ENCODE results near the gene SLC4A7. TPM values are rescaled to one million over a fixed set of nuclear protein-coding genes. Genes with fewer than 3 reads are reported as not detected.
"Not testable (repeated sequence)": the region's sequence is repeated elsewhere in the genome, so short reads cannot be mapped to it uniquely, and the experiment has no call there.

Gene SLC4A7
- total RNA-seq, 1 experiment from 2014 or later, result 37.9 TPM

- DNase-seq (ENCODE audit: low read depth), result peak; percentile 95
Observed at GRCh38 chr3:27431116-27431515, 53.1 kb downstream of the SLC4A7 start.

GRCh38 chr3:27429909-27430308 is 54.3 kb downstream of the SLC4A7 start:
- no peak for DNase-seq (ENCODE audit: low read depth)

GRCh38 chr3:27428446-27428845 is 55.7 kb downstream of the SLC4A7 start:
- DNase-seq (ENCODE audit: low read depth), result no peak

GRCh38 chr3:27426926-27427325 is 57.3 kb downstream of the SLC4A7 start:
- DNase-seq (ENCODE audit: low read depth), result no peak

- no peak for DNase-seq (ENCODE audit: low read depth)
Observed at GRCh38 chr3:27425896-27426565, 58.2 kb downstream of the SLC4A7 start.

- not testable (repeated sequence) for DNase-seq (ENCODE audit: low read depth)
Observed at GRCh38 chr3:27424812-27425521, 59.2 kb downstream of the SLC4A7 start.

- peak; percentile 74 for DNase-seq (ENCODE audit: low read depth)
Observed at GRCh38 chr3:27423463-27423862, 60.7 kb downstream of the SLC4A7 start.

GRCh38 chr3:27422617-27423016 is 61.6 kb downstream of the SLC4A7 start:
- no peak for DNase-seq (ENCODE audit: low read depth)

- no peak for DNase-seq (ENCODE audit: low read depth)
Observed at GRCh38 chr3:27415202-27415601, 69.0 kb downstream of the SLC4A7 start.

GRCh38 chr3:27392950-27393679 is 91.1 kb downstream of the SLC4A7 start:
- no peak for DNase-seq (ENCODE audit: low read depth)

GRCh38 chr3:27392414-27392813 is 91.8 kb downstream of the SLC4A7 start:
- not testable (repeated sequence) for DNase-seq (ENCODE audit: low read depth)

- DNase-seq (ENCODE audit: low read depth), result no peak
Observed at GRCh38 chr3:27391796-27392195, 92.4 kb downstream of the SLC4A7 start.

- DNase-seq (ENCODE audit: low read depth), result no peak
Observed at GRCh38 chr3:27387625-27388024, 96.6 kb downstream of the SLC4A7 start.

- DNase-seq (ENCODE audit: low read depth), result no peak
Observed at GRCh38 chr3:27385504-27385903, 98.7 kb downstream of the SLC4A7 start.

GRCh38 chr3:27384191-27384590 is 100.0 kb downstream of the SLC4A7 start:
- DNase-seq (ENCODE audit: low read depth), result no peak

GRCh38 chr3:27380433-27381357 is 103.5 kb downstream of the SLC4A7 start:
- no peak for DNase-seq (ENCODE audit: low read depth)

GRCh38 chr3:27378331-27378730 is 105.9 kb downstream of the SLC4A7 start:
- DNase-seq (ENCODE audit: low read depth), result no peak

- no peak for DNase-seq (ENCODE audit: low read depth)
Observed at GRCh38 chr3:27376109-27376772, 107.9 kb downstream of the SLC4A7 start.

- peak; percentile 36 for DNase-seq (ENCODE audit: low read depth)
Observed at GRCh38 chr3:27368831-27369607, 115.2 kb downstream of the SLC4A7 start, which contains the start of gene NEK10. Gene NEK10, minus strand, starts transcription at chr3:27369383. Its CDS starts 16,501 bp downstream, at chr3:27352882.
